SK-N-SH treated with all-trans-retinoic acid at 6 μM for 48 hours (cell line): Measurements from ENCODE around the gene SON.
A peak's percentile ranks its signal among the peaks of the same experiment; 100 is the strongest.

Experiments
- ATAC-seq: fragments of 200-7000 bp; cut with Tn5 transposase; 3 replicates; pipeline ENCODE4 v1.9.1; 2020; ENCODE audit warnings: mild to moderate bottlenecking, moderate library complexity
- ARNTL ChIP-seq: fragments of 450-650 bp; formaldehyde crosslinking; IDR thresholded peaks from 2 replicates; pipeline ENCODE4 v1.5.0; 2020; ENCODE audit warnings: low read depth, mild to moderate bottlenecking, moderate library complexity, borderline replicate concordance
- BACH2 ChIP-seq: fragments of 250-450 bp; sonication (Bioruptor Pico); IDR thresholded peaks from 2 replicates; pipeline ENCODE4 v1.9.0; 2021; ENCODE audit warnings: mild to moderate bottlenecking, borderline replicate concordance
- CSDC2 ChIP-seq: fragments of 250-450 bp; sonication (Bioruptor Pico); IDR thresholded peaks from 2 replicates; pipeline ENCODE4 v1.5.0; 2020; ENCODE audit warnings: mild to moderate bottlenecking, moderate library complexity
- ESRRG ChIP-seq: fragments of 250-450 bp; sonication (Bioruptor Pico); IDR thresholded peaks from 2 replicates; pipeline ENCODE4 v1.6.1; 2021; ENCODE audit warnings: mild to moderate bottlenecking
- GLIS3 ChIP-seq: fragments of 250-450 bp; sonication (Bioruptor Pico); IDR thresholded peaks from 2 replicates; pipeline ENCODE4 v1.5.0; 2020; ENCODE audit warnings: mild to moderate bottlenecking, moderate library complexity
- POU6F1 ChIP-seq: fragments of 250-450 bp; sonication (Bioruptor Pico); IDR thresholded peaks from 2 replicates; pipeline ENCODE4 v1.8.0; 2021; ENCODE audit warnings: low read depth, mild to moderate bottlenecking, moderate library complexity, borderline replicate concordance
- RARB ChIP-seq: fragments of 250-450 bp; sonication (Bioruptor Pico); IDR thresholded peaks from 2 replicates; pipeline ENCODE4 v1.8.0; 2021; ENCODE audit warnings: mild to moderate bottlenecking, moderate library complexity
- TOX ChIP-seq: fragments of 250-450 bp; sonication (Bioruptor Pico); IDR thresholded peaks from 2 replicates; pipeline ENCODE4 v1.8.0; 2021; ENCODE audit warnings: mild to moderate bottlenecking, moderate library complexity, borderline replicate concordance
- TSHZ2 ChIP-seq: fragments of 250-450 bp; sonication (Bioruptor Pico); IDR thresholded peaks from 2 replicates; pipeline ENCODE4 v1.5.0; 2020; ENCODE audit warnings: mild to moderate bottlenecking, moderate library complexity
- ZFP3 ChIP-seq: fragments of 250-450 bp; sonication (Bioruptor Pico); IDR thresholded peaks from 2 replicates; pipeline ENCODE4 v1.5.0; 2020; ENCODE audit warnings: mild to moderate bottlenecking, moderate library complexity
- ZFP30 ChIP-seq: fragments of 450-650 bp; formaldehyde crosslinking; IDR thresholded peaks from 2 replicates; pipeline ENCODE4 v1.5.0; 2022; ENCODE audit warnings: mild to moderate bottlenecking, moderate library complexity
- ZNF565 ChIP-seq: fragments of 450-650 bp; formaldehyde crosslinking; conservative IDR thresholded peaks from 2 replicates; pipeline ENCODE4 v1.5.0; 2020; ENCODE audit warnings: low read depth, mild to moderate bottlenecking, moderate library complexity
- ZNF70 ChIP-seq: fragments of 450-650 bp; formaldehyde crosslinking; IDR thresholded peaks from 2 replicates; pipeline ENCODE4 v1.5.0; 2020; ENCODE audit warnings: mild to moderate bottlenecking, moderate library complexity
- ZNF8 ChIP-seq: fragments of 450-650 bp; formaldehyde crosslinking; IDR thresholded peaks from 2 replicates; pipeline ENCODE4 v1.5.0; 2020; ENCODE audit warnings: mild to moderate bottlenecking, moderate library complexity
- TF ChIP-seq, protein P1 (sequence below): fragments of 250-450 bp; sonication (Bioruptor Pico); IDR thresholded peaks from 2 replicates; pipeline ENCODE4 v1.5.1; 2021; ENCODE audit warnings: mild to moderate bottlenecking, moderate library complexity
- TF ChIP-seq, protein P2 (sequence below): fragments of 250-450 bp; sonication (Bioruptor Pico); IDR thresholded peaks from 2 replicates; pipeline ENCODE4 v1.8.0; 2020; ENCODE audit warnings: mild to moderate bottlenecking, moderate library complexity, borderline replicate concordance
- TF ChIP-seq, protein P3 (sequence below): fragments of 250-450 bp; sonication (Bioruptor Pico); IDR thresholded peaks from 2 replicates; pipeline ENCODE4 v1.5.1; 2020; ENCODE audit warnings: low read depth, mild to moderate bottlenecking, moderate library complexity

SON gene

DNA sequence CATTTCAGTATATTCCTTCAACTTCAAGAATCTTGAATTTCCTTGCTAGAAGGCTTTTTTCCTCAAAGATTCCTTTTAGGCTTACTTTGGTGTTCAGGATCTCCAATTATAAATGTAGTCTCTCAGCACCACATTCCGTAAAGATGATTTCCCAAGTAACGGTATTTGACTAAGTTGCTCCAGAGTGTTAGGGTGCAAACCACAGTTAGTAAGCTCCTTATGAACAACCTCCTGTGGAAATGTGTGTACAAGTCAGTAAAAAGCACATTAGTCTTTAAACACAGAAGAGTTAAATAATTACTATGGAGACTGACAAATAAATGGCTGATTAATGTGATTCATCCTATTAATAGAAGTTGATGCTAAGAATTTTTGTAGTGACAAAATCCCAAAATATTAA, 35.4 kb downstream of the SON start:
- TF ChIP-seq, protein P1, sequence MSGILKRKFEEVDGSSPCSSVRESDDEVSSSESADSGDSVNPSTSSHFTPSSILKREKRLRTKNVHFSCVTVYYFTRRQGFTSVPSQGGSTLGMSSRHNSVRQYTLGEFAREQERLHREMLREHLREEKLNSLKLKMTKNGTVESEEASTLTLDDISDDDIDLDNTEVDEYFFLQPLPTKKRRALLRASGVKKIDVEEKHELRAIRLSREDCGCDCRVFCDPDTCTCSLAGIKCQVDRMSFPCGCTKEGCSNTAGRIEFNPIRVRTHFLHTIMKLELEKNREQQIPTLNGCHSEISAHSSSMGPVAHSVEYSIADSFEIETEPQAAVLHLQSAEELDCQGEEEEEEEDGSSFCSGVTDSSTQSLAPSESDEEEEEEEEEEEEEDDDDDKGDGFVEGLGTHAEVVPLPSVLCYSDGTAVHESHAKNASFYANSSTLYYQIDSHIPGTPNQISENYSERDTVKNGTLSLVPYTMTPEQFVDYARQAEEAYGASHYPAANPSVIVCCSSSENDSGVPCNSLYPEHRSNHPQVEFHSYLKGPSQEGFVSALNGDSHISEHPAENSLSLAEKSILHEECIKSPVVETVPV, result no peak
- TF ChIP-seq CSDC2 (CRISPR knock-in tag) (no peak), ARNTL (CRISPR knock-in tag) (no peak), ZNF70 (CRISPR knock-in tag) (no peak), ZNF8 (no peak), ZNF565 (no peak), TOX (CRISPR knock-in tag) (no peak), ZFP30 (CRISPR knock-in tag) (no peak), ZFP3 (CRISPR knock-in tag) (no peak), GLIS3 (CRISPR knock-in tag) (no peak), TSHZ2 (no peak)
- TF ChIP-seq, protein P2, sequence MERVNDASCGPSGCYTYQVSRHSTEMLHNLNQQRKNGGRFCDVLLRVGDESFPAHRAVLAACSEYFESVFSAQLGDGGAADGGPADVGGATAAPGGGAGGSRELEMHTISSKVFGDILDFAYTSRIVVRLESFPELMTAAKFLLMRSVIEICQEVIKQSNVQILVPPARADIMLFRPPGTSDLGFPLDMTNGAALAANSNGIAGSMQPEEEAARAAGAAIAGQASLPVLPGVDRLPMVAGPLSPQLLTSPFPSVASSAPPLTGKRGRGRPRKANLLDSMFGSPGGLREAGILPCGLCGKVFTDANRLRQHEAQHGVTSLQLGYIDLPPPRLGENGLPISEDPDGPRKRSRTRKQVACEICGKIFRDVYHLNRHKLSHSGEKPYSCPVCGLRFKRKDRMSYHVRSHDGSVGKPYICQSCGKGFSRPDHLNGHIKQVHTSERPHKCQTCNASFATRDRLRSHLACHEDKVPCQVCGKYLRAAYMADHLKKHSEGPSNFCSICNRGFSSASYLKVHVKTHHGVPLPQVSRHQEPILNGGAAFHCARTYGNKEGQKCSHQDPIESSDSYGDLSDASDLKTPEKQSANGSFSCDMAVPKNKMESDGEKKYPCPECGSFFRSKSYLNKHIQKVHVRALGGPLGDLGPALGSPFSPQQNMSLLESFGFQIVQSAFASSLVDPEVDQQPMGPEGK (CRISPR knock-in tag), result no peak
- no peak for ATAC-seq

DNA sequence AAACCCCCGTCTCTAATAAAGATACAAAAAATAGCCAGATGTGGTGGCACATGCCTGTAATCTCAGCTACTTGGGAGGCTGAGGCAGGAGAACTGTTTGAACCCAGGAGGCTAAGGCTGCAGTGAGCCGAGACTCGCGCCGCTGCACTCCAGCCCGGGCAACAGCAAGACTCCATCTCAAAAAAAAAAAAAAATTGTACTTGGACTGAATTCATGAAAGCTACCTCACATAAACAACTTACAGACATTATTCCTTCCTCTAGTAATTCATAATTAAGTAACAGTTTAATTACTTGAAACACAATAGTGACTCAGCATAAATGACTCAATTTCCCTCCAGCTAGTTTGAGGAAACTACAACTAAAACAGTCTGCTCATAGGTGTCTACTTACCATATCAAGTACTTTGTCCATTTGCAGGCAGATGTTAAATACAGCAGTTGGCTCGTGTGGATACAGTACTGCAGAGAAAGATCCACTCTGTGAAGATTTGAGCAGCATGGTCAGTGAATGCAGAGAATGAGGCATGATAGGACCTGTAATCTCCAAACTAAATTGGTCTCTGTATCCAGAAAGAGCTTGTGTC, 36.2 kb downstream of the SON start:
- peak; percentile 22; the same call in 2 of the 3 replicates for ATAC-seq

DNA sequence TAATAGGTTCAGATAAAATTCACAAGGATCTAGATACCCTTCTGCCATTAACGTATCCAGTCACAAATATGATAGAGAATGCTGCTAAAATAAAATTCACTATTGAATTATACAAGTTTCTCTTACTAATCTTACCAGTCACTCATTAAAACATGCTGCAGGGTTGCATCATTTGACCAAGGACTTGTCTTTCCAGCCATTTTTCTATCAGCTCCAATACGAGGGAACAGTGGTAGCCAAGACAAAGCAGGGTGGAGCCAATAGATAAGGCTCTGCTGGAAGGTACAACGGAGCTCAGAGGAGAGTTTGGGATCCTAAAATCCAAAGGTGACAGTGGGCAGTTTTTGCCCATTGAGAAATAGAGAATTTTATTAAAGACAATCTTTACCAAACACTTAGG, 41.6 kb downstream of the SON start:
- ATAC-seq, result no peak
- TF ChIP-seq POU6F1 (CRISPR knock-in tag), result no peak
- no peak for TF ChIP-seq ESRRG (CRISPR knock-in tag)
- TF ChIP-seq GLIS3 (CRISPR knock-in tag), result no peak
- TF ChIP-seq, protein P2 (CRISPR knock-in tag), result no peak

More for the DNA sequence above, 36.2 kb downstream of the SON start:
- no peak for TF ChIP-seq GLIS3 (CRISPR knock-in tag)
- TF ChIP-seq RARB, result no peak
- no peak for TF ChIP-seq ZNF8
- TF ChIP-seq ARNTL (CRISPR knock-in tag), result no peak
- TF ChIP-seq, protein P3, sequence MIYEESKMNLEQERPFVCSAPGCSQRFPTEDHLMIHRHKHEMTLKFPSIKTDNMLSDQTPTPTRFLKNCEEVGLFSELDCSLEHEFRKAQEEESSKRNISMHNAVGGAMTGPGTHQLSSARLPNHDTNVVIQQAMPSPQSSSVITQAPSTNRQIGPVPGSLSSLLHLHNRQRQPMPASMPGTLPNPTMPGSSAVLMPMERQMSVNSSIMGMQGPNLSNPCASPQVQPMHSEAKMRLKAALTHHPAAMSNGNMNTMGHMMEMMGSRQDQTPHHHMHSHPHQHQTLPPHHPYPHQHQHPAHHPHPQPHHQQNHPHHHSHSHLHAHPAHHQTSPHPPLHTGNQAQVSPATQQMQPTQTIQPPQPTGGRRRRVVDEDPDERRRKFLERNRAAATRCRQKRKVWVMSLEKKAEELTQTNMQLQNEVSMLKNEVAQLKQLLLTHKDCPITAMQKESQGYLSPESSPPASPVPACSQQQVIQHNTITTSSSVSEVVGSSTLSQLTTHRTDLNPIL, result no peak; the same call in 1 of the 2 replicates
- TF ChIP-seq BACH2 (CRISPR knock-in tag), result peak; percentile 46; the same call in 1 of the 2 replicates
- TF ChIP-seq ZFP3 (CRISPR knock-in tag), result no peak
